IPS-18c (cell line): ENCODE results near the gene TFDP1.

Experiments used
- H3K4me3 ChIP-seq: 2 replicates; pipeline ENCODE4 v1.7.0; 2013; ENCODE audit warnings: low read depth, mild to moderate bottlenecking, low read length, moderate library complexity; ENCODE audit not compliant: insufficient read depth
- H3K9me3 ChIP-seq: one replicate; pipeline ENCODE4 v1.6.1; 2013; ENCODE audit warnings: mild to moderate bottlenecking, low read length, moderate library complexity; ENCODE audit not compliant: control insufficient read depth, insufficient read depth

TFDP1 gene

DNA sequence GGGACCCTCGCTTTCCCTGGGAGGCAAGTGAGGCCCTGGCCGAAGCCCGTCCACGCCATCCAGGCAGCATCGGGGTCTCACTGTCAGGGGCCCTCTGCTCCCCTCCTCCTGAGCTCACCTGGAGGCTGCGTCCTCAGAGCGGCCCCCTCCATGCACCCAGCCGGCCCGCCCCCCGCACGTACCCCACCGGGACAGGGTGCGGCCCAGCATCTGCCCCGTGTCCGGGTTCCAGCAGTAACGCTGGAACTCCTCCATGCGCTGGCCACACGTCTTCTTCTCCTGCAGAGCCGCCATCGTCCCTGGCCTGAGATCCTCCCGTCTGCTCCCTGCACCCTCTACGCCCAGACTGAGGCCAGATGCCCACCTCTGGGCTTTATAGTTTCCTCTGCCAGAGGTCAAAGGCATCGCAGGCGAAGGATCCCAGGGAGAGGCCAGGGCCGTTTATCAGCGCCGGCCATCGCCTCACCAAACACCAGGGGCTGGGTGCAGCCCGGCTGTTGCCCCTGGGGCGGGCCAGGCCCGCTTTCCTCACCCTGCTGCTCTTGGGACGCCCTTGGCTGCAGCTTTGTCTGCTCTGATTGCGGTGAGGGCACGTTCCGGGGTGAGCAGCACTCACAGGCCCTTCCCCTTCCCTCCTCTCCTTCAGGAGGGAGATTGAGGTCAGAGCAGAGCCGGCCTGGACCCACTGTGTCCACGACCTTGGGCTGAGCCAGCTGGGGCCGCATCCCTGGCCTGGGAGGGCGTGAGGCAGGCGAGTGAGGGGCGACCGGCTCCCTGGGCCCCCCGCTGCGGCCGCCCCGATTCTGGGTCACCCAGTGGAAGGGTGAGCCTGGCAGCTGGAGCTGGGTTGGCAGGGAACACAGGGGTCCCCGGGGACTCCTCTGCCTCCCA, 73.5 kb downstream of the TFDP1 start, which contains the start of gene ATP4B:
Gene ATP4B, minus strand, starts transcription at position 348 of the 891 bp plus-strand sequence. Its CDS starts 54 bp downstream, at position 294.
- no peaks in the 10 kb centered on the region for H3K9me3 ChIP-seq
- H3K4me3 ChIP-seq = no peak within 1 kb of the TSS

DNA sequence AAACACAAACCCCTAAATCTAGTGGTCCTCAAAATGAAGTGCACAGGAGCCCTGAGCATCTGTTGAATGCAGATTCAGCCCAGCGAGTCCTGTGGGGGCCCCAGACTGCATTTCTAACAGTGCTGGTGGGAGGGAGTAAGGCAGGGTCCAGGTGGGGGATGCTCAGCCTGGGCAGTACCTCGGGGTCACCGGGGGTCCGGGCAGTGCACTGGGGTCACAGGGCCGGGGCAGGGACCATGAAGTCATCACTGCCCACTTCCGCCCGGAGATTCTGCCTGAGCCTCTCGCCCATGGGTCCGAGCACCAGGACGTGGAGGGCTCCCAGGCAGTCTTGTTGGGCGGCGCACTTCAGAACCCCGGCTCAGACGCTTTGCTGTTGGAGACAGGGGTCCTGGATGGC, 74.3 kb downstream of the TFDP1 start:
- Histone ChIP-seq H3K4me3 (no peak overlapping the region), H3K9me3 (no peaks in the 10 kb centered on the region)

DNA sequence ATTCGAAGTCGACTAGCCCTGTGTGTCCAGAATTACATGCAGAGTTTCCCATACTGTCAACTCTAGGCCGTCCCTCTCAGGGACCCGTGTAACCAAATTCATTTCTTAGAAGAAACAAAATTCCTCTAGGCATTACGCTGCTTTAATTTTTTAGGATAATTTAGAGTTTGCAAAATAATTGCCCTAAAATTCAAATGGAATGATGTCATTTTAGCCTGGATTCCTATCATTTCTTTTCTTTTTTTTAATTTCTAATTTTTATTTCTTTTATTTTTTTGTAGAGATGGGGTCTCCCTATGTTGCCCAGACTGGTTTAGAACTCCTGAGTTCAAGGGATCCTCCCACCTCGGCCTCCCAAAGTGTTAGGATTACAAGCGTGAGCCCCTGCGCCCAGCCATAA, 74.8 kb downstream of the TFDP1 start:
- Histone ChIP-seq H3K9me3 (no peaks in the 10 kb centered on the region), H3K4me3 (no peak overlapping the region)

DNA sequence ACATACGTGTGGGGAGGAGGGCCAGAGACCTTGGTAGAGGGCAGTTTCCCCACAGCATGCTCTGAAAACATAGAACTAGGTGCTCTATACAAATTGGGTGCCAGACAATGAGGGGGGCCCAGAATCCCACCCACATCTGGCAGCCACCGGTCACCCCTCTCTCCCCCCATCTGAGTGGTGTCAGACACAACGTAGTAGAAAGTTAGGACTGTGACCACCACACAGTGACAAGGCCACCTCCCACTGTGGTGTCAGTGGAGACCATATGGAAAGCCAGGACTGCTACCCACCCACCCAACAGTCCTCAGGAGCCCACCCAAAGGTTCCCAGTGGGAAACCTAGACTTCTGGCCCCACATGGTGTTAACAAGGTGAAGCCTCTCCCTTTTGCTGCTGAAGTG, 75.5 kb downstream of the TFDP1 start:
- no peaks in the 10 kb centered on the region for H3K9me3 ChIP-seq
- no peak overlapping the region for H3K4me3 ChIP-seq

DNA sequence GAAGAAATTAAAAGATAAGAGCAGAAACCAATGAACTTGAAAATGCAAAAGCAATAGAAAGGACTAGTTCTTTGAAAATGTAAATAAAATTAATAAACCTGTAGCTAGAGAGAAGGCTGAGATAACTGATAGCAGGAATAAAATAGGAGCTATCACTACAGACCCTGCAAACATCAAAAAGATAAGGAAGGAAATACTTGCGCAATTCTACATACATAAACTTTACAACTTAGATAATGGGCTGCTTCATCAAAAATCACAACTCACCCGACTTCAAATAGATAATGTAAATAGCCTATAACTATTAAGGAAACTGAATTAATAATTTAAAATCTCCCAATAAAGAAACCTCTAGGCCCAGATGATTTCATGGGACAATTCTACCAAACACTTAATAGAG, 77.0 kb downstream of the TFDP1 start:
- Histone ChIP-seq H3K9me3 (no peaks in the 10 kb centered on the region), H3K4me3 (no peak overlapping the region)

DNA sequence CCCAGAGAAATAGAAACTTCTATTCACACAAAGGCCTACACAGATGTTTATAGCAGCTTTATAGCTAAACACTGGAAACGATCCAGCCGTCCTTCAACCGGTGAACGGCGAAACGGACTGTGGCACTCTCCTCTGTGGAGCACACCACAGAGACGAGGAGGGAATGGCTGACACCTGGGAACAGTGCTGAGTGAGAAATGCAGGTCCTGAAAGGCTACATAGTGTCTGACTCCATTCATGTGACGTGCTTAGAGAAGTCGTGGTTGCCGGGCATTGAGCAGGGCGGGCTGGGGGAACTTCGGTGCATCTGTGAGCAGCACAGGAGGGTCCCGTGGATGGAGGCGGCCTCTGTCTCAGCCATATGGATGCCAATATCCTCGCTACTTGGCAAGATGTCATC, 79.4 kb downstream of the TFDP1 start:
- Histone ChIP-seq H3K4me3 (no peak overlapping the region), H3K9me3 (no peaks in the 10 kb centered on the region)

DNA sequence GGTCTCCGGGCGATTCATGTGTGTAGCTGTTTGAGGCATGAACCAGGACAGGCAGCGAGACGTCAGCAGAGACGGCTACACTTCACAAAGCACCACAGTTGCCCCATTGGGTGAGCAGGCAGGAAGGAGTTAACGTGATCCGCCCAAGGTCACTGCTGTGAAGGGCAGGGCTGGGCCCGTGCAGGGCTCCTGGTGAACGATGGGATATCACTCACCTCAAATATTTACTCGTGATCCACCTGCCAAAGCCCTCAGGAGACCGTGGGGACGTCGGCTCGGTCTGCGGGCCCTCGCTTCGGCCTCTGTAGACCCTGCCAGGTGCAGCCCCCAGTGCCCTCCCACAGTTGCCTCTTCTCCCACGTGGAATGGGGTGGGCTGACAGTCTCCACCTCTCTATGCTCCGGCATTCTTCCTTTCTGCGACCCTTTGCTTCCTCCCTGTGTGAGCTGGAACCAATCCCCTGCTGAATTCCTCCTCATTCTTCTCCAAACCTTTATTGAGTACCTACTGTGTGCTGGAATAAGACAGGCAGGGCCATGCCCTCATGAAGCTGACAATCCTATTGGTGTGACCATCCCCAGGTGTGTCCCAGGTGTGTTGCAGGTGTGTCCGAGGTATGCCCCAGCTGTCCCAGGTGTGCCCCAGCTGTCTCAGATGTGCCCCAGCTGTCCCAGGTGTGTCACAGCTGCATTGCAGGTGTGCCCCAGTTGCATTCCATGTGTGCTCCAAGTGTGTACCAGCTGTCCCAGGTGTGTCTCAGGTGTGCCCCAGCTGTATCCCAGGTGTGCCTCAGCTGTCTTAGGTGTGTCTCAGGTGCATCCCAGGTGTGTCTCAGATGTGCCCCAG, 80.4 kb downstream of the TFDP1 start:
- H3K9me3 ChIP-seq = no peaks in the 10 kb centered on the region
- H3K4me3 ChIP-seq = no peak overlapping the region

DNA sequence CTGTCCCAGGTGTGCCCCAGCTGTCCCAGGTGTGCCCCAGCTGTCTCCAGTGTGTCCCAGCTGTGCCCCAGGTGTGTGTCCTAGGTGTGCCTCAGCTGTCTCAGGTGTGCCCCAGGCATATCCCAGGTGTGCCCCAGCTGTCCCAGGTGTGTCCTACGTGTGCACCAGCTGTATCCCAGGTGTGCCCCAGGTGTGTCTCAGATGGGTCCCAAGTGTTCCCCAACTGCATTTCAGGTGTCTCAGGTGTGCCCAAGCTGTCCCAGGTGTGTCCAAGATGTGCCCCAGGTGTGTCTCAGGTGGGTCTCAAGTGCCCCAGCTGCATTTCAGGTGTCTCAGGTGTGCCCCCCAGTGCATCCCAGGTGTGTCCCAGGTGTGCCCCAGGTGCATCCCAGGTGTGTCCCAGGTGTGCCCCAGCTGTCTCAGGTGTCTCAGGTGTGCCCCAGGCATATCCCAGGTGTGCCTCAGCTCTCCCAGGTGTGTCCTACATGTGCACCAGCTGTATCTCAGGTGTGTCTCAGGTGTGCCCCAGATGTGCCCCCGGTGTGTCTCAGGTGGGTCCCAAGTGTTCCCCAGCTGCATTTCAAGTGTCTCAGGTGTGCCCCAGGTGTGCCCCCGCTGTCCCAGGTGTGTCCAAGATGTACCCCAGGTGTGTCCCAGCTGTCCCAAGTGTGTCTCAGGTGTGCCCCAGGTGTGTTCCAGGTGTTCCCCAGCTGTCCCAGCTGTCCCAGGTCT, 81.2 kb downstream of the TFDP1 start:
- H3K9me3 ChIP-seq = no peaks in the 10 kb centered on the region

DNA sequence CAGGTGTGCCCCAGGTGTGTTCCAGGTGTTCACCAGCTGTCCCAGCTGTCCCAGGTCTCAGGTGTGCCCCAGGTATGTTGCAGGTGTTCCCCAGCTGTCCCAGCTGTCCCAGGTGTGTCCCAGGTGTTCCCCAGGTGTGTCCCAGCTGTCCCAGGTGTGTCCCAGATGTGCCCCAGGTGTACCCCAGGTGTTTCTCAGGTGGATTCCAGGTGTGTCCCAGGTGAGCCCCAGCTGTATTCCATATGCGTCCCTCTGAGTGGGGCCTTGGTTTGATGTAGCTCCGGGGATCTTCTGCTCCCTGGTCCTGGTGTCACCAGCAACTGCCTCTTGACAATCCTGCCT, 81.7 kb downstream of the TFDP1 start:
- H3K4me3 ChIP-seq = no peak overlapping the region
- H3K9me3 ChIP-seq = no peaks in the 10 kb centered on the region

More for the DNA sequence above, 81.2 kb downstream of the TFDP1 start:
- no peak overlapping the region for H3K4me3 ChIP-seq

DNA sequence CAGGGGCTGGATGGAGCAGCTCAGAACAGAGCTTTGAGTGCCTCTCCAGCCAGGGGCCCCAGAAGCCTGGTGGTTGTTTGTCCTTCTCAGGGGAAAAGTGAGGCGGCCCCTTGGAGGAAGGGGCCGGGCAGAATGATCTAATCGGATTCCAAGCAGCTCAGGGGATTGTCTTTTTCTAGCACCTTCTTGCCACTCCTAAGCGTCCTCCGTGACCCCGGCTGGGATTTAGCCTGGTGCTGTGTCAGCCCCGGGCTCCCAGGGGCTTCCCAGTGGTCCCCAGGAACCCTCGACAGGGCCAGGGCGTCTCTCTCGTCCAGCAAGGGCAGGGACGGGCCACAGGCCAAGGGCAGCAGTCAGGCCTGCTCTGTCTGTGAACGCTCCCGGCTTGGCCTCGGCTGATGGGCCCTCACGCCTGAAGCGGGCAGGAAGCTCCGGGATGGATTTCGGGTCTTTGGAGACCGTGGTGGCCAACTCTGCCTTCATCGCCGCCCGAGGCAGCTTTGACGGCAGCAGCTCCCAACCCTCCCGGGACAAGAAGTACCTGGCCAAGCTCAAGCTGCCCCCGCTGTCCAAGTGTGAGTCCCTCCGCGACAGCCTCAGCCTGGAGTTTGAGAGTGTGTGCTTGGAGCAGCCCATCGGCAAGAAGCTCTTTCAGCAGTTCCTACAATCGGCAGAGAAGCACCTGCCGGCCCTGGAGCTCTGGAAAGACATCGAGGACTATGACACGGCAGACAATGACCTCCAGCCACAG, 82.6 kb downstream of the TFDP1 start, which contains the start of gene GRK1:
Gene GRK1, plus strand, starts transcription at position 269 of the 751 bp plus-strand sequence. Its CDS starts 168 bp downstream, at position 437.
- Histone ChIP-seq H3K9me3 (no peaks in the 10 kb centered on the region), H3K4me3 (no peak within 1 kb of the TSS)

DNA sequence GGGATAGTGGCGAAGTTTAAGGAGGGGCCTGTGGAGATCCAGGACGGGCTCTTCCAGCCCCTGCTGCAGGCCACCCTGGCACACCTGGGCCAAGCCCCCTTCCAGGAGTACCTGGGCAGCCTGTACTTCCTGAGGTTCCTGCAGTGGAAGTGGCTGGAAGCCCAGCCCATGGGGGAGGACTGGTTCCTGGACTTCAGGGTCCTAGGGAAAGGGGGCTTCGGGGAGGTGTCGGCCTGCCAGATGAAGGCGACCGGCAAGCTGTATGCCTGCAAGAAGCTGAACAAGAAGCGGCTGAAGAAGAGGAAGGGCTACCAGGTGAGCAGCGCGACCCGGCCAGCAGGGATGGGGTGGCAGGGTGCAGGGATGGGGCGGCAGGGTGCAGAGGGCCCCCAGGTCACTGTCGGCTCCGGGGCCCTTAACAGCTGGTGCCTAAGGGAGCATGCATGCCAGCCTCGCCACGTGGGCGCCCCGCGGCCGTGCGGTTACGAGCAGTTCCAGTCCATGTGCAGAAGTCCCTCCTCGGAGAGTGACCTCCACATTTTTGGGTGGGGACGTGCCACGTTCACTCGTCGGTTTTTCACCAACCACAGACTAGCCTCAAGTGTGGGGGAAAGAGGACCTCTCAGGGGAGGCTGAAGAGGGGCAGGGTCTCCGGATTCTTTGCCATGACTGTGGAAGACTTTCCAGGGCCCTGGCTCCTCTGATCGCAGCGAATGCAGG, 83.4 kb downstream of the TFDP1 start:
- Histone ChIP-seq H3K9me3 (no peaks in the 10 kb centered on the region), H3K4me3 (no peak overlapping the region)

DNA sequence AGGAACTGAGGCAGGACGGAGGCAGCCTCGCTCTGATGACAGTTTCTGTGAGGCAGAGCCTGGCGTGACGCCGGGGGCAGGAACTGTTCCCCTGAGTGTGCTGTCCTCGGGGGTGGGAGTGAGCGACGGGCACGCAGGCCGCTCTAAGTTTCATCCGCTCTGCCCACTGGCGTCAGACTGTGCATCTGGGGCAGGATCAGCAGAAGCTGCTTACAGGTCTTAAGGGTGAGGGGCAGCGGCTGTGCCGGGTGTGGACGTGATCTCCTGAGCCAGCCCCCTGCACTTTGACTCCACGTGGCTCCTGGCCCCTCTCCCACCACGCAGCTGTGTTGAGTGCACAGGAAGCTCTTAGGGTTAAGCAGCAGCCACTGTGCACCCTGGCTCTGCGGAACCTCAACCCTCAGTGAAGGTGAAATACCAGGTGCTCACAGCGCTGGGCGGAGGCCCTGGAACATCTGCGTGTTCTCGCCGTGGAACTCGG, 84.0 kb downstream of the TFDP1 start:
- Histone ChIP-seq H3K4me3 (no peak overlapping the region), H3K9me3 (no peaks in the 10 kb centered on the region)

DNA sequence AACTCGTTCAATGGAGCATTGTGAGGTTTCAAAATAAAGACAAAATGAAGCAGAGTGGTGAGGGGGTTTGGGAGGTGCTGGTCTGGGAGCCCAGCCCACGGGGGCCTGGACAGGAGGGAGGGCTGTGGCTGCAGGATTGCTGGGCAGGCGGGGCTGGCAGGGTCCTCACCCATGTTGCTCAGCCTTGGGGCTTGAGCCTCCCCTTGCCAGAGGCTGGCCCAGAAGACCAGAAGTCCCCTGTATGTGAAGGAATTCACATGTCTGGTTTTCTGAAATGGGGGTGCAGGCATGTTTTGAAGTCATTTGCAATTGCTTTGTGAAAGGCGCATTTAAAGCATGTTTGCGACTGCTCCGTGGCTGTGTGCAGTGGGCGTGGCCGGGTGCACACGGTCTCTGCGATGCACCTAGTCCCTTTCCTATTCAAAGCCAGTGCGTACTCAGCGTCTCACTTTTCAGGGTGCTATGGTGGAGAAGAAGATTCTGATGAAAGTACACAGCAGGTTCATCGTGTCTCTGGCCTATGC, 84.7 kb downstream of the TFDP1 start:
- H3K4me3 ChIP-seq = no peak overlapping the region
- no peaks in the 10 kb centered on the region for H3K9me3 ChIP-seq

DNA sequence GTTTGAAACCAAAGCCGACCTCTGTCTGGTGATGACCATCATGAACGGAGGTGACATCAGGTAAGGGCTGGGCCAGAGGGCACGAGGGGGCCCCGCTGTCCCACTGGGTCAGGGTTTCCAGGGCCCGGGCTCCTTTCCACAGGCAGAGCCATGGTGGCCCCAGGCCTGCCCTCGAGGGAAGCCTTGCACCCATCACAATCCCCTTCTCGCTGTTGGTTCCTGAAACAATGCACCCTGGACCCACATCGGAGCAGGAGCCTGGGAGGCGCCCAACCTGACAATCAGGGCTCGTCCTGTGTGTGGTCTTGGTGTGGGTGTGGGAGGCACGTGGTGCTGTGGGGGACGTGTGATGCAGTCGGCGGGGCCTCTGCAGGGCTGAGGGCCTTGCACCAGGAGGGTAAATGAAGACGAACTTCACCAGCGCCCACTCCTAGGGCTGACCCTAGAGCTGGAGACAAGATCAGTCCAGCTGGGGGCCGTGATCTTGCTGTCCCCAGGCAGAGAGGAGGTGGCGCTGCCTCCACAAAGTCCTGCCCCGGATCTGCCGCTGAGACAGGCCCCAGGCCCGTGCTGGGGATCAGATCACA, 85.3 kb downstream of the TFDP1 start:
- no peaks in the 10 kb centered on the region for H3K9me3 ChIP-seq
- H3K4me3 ChIP-seq = no peak overlapping the region

DNA sequence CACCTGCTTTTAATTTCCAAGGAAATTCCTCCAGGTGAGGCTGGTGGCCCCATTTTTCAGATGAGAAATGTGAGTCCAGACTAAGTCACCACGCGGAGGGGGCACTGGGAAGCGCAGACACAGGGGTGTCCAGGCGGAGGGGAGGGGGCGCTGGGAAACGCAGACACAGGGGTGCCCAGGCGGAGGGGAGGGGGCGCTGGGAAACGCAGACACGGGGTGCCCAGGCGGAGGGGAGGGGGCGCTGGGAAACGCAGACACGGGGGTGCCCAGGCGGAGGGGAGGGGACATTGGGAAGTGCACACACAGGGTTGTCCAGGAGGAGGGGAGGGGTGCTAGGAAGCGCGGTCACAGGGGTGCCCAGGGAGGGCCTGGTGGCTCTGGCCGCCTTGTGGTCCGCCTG, 86.0 kb downstream of the TFDP1 start:
- no peak overlapping the region for H3K4me3 ChIP-seq
- no peaks in the 10 kb centered on the region for H3K9me3 ChIP-seq
